Endodermal cell (in vitro differentiated cells): Measurements from ENCODE around the gene FNBP1. TPM values are rescaled to one million over a fixed set of nuclear protein-coding genes. Genes with fewer than 3 reads are reported as not detected.
A peak's percentile ranks its signal among the peaks of the same experiment; 100 is the strongest.

ENCODE experiments used
- DNase-seq: peaks from one replicate; pipeline ENCODE4 v3.0.0-alpha.2; 2017
- H3K27ac ChIP-seq: 2 replicates; pipeline ENCODE4 v1.5.1; 2013; ENCODE audit warnings: mild to moderate bottlenecking, low read depth, low read length, moderate library complexity
- H3K27me3 ChIP-seq: 2 replicates; pipeline ENCODE4 v1.6.1; 2013; ENCODE audit warnings: mild to moderate bottlenecking, low read length, moderate library complexity; ENCODE audit not compliant: insufficient read depth, control insufficient read depth, poor library complexity, severe bottlenecking
- H3K36me3 ChIP-seq: 2 replicates; pipeline ENCODE4 v1.7.0; 2013; ENCODE audit warnings: mild to moderate bottlenecking, low read length, moderate library complexity; ENCODE audit not compliant: control insufficient read depth, insufficient read depth
- H3K4me1 ChIP-seq: one replicate; pipeline ENCODE4 v1.7.0; 2013; ENCODE audit warnings: low read length; ENCODE audit not compliant: control insufficient read depth, insufficient read depth
- H3K4me3 ChIP-seq: 2 replicates; pipeline ENCODE4 v1.5.1; 2013; ENCODE audit warnings: mild to moderate bottlenecking, low read length, moderate library complexity
- H3K9ac ChIP-seq: 2 replicates; pipeline ENCODE4 v1.6.1; 2013; ENCODE audit warnings: mild to moderate bottlenecking, low read length, moderate library complexity; ENCODE audit not compliant: poor library complexity, severe bottlenecking; ENCODE audit errors: extremely low read depth
- H3K9me3 ChIP-seq: 2 replicates; pipeline ENCODE4 v1.6.1; 2013; ENCODE audit warnings: mild to moderate bottlenecking, low read length, moderate library complexity; ENCODE audit not compliant: control insufficient read depth
- H3K27ac Mint-ChIP-seq: 2 replicates; pipeline ENCODE4 v1.8.0; 2020; ENCODE audit warnings: mixed read lengths
- H3K27me3 Mint-ChIP-seq: 2 replicates; pipeline ENCODE4 v1.8.0; 2021; ENCODE audit warnings: mild to moderate bottlenecking, mixed read lengths; ENCODE audit not compliant: insufficient read depth
- H3K36me3 Mint-ChIP-seq: 2 replicates; pipeline ENCODE4 v1.8.0; 2020; ENCODE audit warnings: low read depth, mixed read lengths
- H3K4me1 Mint-ChIP-seq: 2 replicates; pipeline ENCODE4 v1.8.0; 2020; ENCODE audit warnings: mixed read lengths
- H3K4me3 Mint-ChIP-seq: 2 replicates; pipeline ENCODE4 v1.8.0; 2020; ENCODE audit warnings: mild to moderate bottlenecking, moderate library complexity, mixed read lengths
- H3K9me3 Mint-ChIP-seq: 2 replicates; pipeline ENCODE4 v1.8.0; 2020; ENCODE audit warnings: mild to moderate bottlenecking, mixed read lengths
- CTCF ChIP-seq: fragments of 200-600 bp; sonication (generic); conservative IDR thresholded peaks from 2 replicates; pipeline ENCODE4 v1.5.0; 2021; ENCODE audit warnings: antibody characterized with exemption, mild to moderate bottlenecking
- WGBS, 2 experiments: methylation state at CpG; one replicate each; pipeline versions ENCODE4 v1.1.5 to v1.1.7; 2013; ENCODE audit warnings: missing lambda C conversion rate in 2 of 2, mixed read lengths in 1 of 2; ENCODE audit not compliant: insufficient coverage in 1 of 2, insufficient read length in 1 of 2; 5-methylcytosine and 5-hydroxymethylcytosine counted together
- total RNA-seq, 2 donors: library from RNA; stranded (reverse); fragmentation: NEBNext Ultra II Directional in 1 of 2; extraction: Animal tissue kit (Norgen Biotek cat#: 25700) in 1 of 2; gene quantifications; 2 replicates in 1 of 2; 3 replicates in 1 of 2; pipeline ENCODE4 v1.2.1, GENCODE V29; 2021

Gene FNBP1
- total RNA-seq, 2 donors from 2014 or later = 41.4 to 43.3 TPM

DNA sequence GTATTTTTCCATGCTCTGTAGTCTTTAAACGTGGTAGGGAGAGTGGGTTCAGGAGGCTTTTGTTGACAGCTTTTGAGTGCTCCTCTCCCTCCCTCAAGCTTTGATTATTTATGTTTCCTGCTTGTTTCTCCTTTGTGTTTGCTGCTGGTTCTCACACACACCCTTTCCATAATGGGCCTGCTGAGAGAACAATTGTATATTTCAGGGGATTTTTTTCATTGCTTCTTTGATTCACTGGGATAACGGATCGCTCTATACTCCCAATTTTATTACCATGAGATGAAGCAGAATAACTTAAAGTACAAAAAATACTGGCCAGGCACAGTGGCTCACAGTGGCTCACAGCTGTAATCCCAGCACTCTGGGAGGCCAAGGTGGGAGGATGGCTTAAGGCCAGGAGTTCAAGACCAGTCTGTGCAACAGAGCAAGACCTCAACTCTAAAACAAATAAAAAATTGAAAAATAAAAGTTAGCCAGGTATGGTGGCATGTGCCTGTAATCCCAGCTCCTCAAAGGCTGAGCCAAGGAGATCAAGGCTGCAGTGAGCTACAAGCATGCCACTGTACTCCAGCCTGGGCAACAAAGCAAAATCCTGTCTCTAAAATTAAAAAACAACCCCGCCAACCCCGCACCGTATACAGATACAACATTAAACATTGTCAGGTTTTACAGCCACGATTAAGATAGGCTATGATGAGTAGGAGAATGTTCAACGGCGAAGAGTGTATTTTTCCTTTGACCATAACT lies 140.8 kb downstream of the FNBP1 start:
- H3K4me3 Mint-ChIP-seq = no peak overlapping the region
- DNase-seq = no peak
- peak overlapping the region; percentile 81 for H3K27ac Mint-ChIP-seq
- Histone ChIP-seq H3K36me3 (peaks cover 38% of the 10 kb centered on the region), H3K27me3 (no peaks in the 10 kb centered on the region), H3K4me1 (no peaks in the 10 kb centered on the region), H3K4me3 (no peak overlapping the region), H3K9ac (no peak overlapping the region), H3K27ac (no peak overlapping the region), H3K9me3 (no peaks in the 10 kb centered on the region)
- H3K36me3 Mint-ChIP-seq = peaks cover 56% of the 10 kb centered on the region
- H3K4me1 Mint-ChIP-seq = peaks cover 3% of the 10 kb centered on the region
- H3K27me3 Mint-ChIP-seq = no peaks in the 10 kb centered on the region
- peaks cover 2% of the 10 kb centered on the region for H3K9me3 Mint-ChIP-seq
- TF ChIP-seq CTCF = no peak
- WGBS, 2 experiments = 86 to 98% methylated on average over 6 to 9 of the region's 9 CpGs

DNA sequence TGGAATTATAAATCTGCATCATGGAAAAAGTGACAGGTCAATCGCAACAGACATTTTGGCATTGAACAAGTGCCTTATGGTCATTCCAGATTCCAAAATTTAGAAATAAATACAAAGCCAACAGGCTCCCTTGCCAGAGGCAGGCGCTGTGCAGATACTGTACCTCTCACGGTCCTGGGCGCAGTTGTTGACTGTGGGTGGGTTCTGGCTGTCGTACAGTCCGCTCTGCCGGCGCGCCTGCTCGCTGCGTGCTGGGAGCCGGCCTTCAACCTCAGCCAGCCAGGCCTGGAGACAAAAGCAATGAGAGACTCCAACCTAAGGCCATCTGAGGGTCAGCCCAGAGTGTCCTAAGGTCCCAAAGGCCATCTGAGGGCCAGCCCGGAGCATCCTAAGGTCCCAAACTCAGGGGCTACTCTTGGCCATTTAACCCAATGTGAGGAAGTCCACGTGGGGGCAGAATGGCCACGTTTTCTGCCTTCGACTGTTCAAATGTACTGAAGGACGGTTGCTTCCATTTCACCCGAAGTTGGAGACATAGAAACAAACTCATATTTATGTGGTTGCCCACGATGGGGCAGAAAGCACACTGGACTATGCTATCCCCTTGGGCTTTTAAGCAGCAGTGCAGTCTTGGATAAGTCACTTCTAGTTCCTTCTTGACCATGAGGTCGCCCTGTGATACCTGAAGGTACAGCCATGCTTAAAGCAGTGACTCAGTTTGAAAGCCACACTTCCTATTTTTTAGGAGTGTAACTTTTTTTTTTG lies 142.5 kb downstream of the FNBP1 start:
- peaks cover 37% of the 10 kb centered on the region for H3K36me3 ChIP-seq
- Mint-ChIP-seq H3K9me3 (no peaks in the 10 kb centered on the region), H3K27me3 (no peaks in the 10 kb centered on the region), H3K4me3 (no peak overlapping the region), H3K4me1 (peaks cover 3% of the 10 kb centered on the region), H3K36me3 (peaks cover 54% of the 10 kb centered on the region), H3K27ac (peak overlapping the region; percentile 44)
- 89 to 95% methylated on average over 20 of the region's 20 CpGs for WGBS, 2 experiments
- no peak overlapping the region for H3K4me3 ChIP-seq
- H3K4me1 ChIP-seq = no peaks in the 10 kb centered on the region
- H3K27ac ChIP-seq = no peak overlapping the region
- H3K9ac ChIP-seq = no peak overlapping the region
- no peak for TF ChIP-seq CTCF
- no peak for DNase-seq
- no peaks in the 10 kb centered on the region for H3K9me3 ChIP-seq
- H3K27me3 ChIP-seq = no peaks in the 10 kb centered on the region

- Mint-ChIP-seq H3K4me1 (peaks cover 3% of the 10 kb centered on the region), H3K27me3 (no peaks in the 10 kb centered on the region), H3K4me3 (no peak overlapping the region), H3K27ac (no peak overlapping the region), H3K36me3 (peaks cover 57% of the 10 kb centered on the region), H3K9me3 (no peaks in the 10 kb centered on the region)
- no peak overlapping the region for H3K9ac ChIP-seq
- no peaks in the 10 kb centered on the region for H3K27me3 ChIP-seq
- H3K4me3 ChIP-seq = no peak overlapping the region
- 94 to 100% methylated on average over 2 of the region's 2 CpGs for WGBS, 2 experiments
- peaks cover 44% of the 10 kb centered on the region for H3K36me3 ChIP-seq
- no peaks in the 10 kb centered on the region for H3K4me1 ChIP-seq
- no peaks in the 10 kb centered on the region for H3K9me3 ChIP-seq
- no peak overlapping the region for H3K27ac ChIP-seq
- no peak for TF ChIP-seq CTCF
- no peak for DNase-seq
Measured at GRCh38 chr9:129899620-129900019, 143.4 kb downstream of the FNBP1 start.
